Mucosa of gallbladder (tissue), 1 donor: Measurements from ENCODE around the gene CD93. TPM values are rescaled to one million over a fixed set of nuclear protein-coding genes. Genes with fewer than 3 reads are reported as not detected.

Experiments used
- DNase-seq: peaks from one replicate; pipeline ENCODE4 v3.0.0-alpha.2; 2020; ENCODE audit warnings: low spot score
- total RNA-seq: library from RNA; stranded (reverse); gene quantifications from one replicate; pipeline ENCODE4 v1.2.1, GENCODE V29; 2021
- donor health status: DM: no; HTN: no; CAD: no.

The CD93 gene, protein sequence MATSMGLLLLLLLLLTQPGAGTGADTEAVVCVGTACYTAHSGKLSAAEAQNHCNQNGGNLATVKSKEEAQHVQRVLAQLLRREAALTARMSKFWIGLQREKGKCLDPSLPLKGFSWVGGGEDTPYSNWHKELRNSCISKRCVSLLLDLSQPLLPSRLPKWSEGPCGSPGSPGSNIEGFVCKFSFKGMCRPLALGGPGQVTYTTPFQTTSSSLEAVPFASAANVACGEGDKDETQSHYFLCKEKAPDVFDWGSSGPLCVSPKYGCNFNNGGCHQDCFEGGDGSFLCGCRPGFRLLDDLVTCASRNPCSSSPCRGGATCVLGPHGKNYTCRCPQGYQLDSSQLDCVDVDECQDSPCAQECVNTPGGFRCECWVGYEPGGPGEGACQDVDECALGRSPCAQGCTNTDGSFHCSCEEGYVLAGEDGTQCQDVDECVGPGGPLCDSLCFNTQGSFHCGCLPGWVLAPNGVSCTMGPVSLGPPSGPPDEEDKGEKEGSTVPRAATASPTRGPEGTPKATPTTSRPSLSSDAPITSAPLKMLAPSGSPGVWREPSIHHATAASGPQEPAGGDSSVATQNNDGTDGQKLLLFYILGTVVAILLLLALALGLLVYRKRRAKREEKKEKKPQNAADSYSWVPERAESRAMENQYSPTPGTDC
- 38.4 TPM for total RNA-seq

GRCh38 chr20:23086056-23086566 is at the start of gene CD93:
Gene CD93 (minus strand): TSS chr20:23086324. CDS start chr20:23086192, 132 bp downstream.
- DNase-seq = peak; percentile 25

GRCh38 chr20:23133560-23133998 is 47.5 kb upstream of the CD93 start:
- no peak for DNase-seq

DNA sequence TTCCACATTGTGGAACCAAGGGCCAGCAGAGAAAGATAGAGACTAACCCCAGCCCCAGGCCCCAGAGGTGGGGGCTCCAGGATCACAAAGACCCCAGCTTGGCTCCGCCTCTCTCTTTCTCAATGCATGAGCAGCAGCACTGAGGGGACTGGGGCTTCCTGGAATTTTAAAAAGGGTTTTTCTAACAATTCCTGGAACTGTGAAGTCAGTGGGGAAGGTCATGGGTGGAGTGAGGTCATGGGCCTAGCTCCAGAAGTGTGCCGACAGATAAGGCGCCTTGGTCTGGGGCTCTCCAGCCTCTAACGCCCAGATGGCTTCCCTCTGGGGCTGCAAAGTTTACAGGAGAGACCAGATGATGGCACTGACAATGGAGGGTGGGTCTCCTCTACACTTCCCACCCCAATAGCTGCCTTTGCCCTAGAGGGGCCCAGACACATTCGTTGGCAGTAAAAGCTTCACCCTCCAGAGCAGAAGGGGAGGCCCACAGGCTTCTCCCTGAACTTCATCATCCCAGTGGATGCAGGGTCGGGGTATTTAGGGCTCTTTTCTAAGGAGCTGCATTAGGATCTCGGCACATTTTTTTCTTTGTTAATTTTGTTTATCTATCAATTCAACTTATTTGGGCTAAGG is 46.9 kb upstream of the CD93 start:
- DNase-seq = no peak

GRCh38 chr20:23132293-23132929 is 46.3 kb upstream of the CD93 start:
- DNase-seq = no peak

- no peak for DNase-seq
Observed at GRCh38 chr20:23131766-23132165, 45.6 kb upstream of the CD93 start.

- no peak for DNase-seq
Observed at GRCh38 chr20:23130622-23131140, 44.6 kb upstream of the CD93 start.

DNA sequence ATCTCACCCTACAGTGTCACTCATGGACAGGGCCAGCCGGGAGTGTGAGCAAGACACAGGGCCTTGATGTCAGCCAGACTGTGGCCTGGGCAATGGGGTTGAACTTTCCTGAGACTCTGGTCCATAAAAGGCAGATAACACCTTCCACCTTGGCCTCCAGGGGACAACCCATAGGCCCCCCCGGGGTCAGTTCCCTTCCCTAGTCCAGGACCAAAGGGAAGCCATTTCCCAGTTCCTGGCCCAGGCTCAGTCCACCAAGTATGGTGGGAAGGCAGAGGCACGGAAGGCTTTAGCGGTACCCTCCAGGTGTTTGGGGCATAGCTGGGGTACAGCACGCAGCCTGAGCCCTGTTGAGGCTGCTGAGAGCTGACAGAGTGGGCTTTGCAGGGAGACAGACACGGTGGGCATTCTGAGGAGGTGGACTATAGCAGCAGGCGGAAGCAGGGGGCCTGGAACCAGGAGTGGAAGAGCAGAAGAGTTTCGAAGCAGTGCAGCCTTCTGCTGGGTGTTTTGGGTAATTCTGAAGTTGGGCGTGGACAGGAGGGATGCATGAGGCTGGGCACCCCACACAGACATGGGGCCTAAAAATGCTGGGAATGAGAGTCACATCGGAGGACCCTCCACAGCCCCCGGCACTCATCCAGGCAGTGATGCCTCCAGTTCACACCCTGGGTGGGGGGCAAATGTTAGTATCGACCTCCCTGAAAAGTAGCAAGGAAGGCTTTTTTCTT is 43.9 kb upstream of the CD93 start:
- DNase-seq = no peak

DNA sequence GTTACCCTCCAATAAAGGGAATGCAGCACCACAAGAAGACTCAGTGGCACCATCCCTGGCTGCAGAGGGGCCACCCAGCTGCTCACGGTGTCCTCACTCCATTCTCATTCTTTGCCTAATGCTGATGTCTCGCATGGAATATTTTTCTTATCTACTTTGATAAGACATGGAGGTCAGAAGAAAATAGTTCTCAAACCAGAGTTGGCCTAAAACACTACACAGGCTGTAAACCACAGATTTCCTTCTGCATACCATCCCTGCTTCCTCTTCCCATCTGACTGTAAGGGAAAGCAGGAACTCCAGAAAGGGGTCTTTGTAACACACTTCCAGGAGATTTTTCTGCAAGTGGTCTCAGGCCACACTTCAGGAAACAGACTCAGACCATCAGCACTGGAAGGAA is 43.1 kb upstream of the CD93 start:
- no peak for DNase-seq

GRCh38 chr20:23128461-23129125 is 42.5 kb upstream of the CD93 start:
- DNase-seq = no peak

GRCh38 chr20:23127506-23128279 is 41.6 kb upstream of the CD93 start:
- no peak for DNase-seq

DNA sequence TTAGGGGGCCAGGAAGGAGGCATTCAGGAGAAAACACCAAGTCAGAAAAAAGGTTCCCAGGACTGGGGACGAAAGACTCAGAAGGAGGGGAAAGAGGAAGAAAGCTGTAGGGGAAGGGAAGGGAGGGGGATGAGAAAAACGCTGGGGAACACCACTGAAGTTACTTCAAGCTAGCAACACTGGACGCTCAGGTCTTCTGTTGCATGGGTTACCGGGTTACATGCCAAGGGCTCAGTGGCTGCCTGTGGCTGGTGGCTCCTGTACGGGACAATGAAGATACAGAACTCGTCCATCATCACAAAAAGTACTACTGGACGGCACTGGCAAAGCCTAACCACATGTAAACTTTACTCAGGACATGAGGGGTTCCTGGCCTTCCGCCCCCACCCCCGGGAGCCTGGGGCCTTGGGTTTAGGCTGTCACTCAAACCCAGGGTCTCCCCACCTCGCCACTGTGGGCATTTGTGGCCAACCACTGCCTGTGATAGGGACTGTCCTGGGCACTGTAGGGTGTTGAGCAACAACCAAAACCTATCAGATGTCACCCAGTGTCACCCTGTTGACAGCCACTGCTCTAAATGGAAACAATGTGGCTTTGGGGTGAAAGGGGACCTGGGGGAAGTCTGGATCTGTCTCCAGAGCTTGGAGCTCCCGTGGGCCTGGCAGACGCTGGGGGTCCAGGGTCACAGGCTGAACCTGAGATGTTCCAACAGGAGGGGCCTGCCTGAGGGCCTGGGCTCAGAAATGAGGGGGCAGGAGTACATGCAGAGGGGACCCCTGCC is 40.3 kb upstream of the CD93 start:
- no peak for DNase-seq

GRCh38 chr20:23125625-23126191 is 39.6 kb upstream of the CD93 start:
- DNase-seq = no peak

- DNase-seq = no peak
Observed at GRCh38 chr20:23125159-23125558, 39.0 kb upstream of the CD93 start.

DNA sequence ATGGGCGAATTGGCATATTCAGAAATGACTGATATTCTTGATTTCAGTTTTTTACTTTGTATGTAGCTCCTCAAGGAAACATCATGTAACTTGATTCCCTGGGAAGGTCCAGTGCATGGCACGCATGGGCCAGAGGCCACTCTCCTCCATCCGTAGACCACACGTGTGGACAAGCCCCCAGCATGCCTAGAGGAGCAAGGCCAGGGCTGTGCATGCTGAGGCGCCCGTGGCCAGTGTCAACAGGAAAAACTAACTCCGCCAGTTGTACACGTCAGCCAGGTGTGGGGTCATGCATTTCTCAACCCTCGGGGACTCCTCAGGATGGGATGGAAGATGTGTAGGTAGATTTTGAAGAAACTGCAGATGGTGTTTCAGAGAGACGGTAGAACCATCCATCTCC is 37.8 kb upstream of the CD93 start:
- no peak for DNase-seq

DNA sequence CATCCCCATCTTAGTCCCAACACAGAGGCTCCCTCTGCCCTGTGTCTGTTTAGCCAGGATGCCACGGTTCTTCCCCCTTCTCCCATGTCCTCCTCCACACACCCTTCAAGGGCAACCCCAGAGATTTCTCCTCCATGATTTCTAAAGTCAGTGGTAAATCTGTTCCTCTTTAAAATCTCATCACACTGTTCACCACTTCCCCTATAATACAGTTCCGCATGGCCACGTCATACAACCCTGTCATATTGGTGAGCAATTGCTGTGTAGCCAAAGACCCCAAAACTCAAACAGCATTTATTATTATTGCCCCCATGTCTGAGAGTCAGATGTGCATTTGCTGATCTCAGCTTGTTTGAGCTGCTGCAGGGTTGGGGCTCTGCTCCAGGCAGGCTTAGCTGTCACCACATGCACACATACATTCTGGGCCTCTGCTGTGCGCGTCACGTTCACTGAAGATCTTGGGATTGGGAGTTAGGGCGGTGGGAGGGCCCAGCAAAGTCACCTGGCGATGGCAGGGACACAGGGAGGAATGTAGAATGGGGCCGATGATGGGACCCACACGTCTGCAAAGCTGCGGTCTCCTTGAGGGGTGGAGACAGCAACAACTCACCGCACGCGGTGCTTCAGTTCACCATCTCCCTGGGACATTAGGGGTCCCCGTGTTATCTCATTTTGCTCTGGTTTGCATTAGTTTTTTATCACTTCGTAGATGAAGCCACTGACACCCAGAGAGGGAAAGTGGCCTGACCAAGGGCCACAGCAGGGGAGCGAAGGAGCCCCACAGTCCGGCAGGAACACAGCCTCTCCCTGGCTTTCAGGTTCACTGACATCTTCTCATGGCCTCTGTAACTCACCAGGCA is 36.9 kb upstream of the CD93 start:
- DNase-seq = no peak

DNA sequence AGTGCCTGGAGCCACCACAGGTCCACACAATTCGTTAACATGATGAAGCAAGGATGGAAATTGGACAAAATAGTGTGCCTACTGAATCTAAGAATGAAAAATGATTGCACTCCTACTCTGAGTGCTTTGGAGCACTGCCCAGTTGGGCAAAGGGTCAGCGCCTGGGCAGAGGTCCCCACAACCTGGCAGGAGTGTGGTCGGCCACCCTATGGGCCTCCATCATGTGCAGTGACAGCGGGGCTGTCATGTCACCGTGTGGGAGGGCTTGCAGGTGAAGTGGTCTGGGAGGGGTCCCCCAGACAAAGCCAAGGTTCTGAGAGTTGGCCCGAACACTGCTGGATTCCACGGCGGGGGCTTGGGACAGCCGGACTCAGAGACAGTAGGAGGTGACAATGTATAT is 36.2 kb upstream of the CD93 start:
- no peak for DNase-seq

GRCh38 chr20:23121751-23122320 is 35.7 kb upstream of the CD93 start:
- no peak for DNase-seq
